Measurements from ENCODE around the gene TRPC1.
"Not testable (repeated sequence)": the region's sequence is repeated elsewhere in the genome, so short reads cannot be mapped to it uniquely, and the experiment has no call there.

The TRPC1 gene

DNA sequence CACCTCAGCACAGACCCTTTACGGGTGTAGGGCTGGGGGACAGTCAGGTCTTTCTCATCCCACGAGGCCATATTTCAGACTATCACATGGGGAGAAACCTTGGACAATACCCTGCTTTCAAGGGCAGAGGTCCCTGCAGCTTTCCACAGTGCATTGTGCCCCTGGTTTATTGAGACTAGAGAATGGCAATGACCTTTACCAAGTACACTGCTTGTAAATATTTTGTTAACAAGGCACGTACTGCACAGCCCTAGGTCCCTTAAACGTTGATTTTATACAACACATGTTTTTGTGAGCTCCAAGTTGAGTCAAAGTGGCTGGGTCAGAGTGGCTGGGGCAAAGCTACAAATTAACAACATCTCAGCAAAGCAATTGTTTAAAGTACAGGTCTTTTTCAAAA, 28.8 kb downstream of the TRPC1 start:
- not testable (repeated sequence) for DNase-seq (ENCODE audit: low read depth, low spot score)

- no peak for DNase-seq (ENCODE audit: low read depth, low spot score)
Observed at GRCh38 chr3:142754494-142754893, 30.7 kb downstream of the TRPC1 start.

GRCh38 chr3:142768338-142768737, 44.5 kb downstream of the TRPC1 start:
- DNase-seq (ENCODE audit: low read depth, low spot score): no peak

- DNase-seq (ENCODE audit: low read depth, low spot score): no peak
Observed at GRCh38 chr3:142777927-142778326, 54.1 kb downstream of the TRPC1 start.

- DNase-seq (ENCODE audit: low read depth, low spot score): no peak
Observed at GRCh38 chr3:142778541-142778940, 54.7 kb downstream of the TRPC1 start.

GRCh38 chr3:142779591-142779990, 55.8 kb downstream of the TRPC1 start:
- no peak for DNase-seq (ENCODE audit: low read depth, low spot score)

GRCh38 chr3:142782616-142783015, 58.8 kb downstream of the TRPC1 start:
- DNase-seq (ENCODE audit: low read depth, low spot score): no peak

GRCh38 chr3:142784228-142784627, 60.4 kb downstream of the TRPC1 start:
- no peak for DNase-seq (ENCODE audit: low read depth, low spot score)

DNA sequence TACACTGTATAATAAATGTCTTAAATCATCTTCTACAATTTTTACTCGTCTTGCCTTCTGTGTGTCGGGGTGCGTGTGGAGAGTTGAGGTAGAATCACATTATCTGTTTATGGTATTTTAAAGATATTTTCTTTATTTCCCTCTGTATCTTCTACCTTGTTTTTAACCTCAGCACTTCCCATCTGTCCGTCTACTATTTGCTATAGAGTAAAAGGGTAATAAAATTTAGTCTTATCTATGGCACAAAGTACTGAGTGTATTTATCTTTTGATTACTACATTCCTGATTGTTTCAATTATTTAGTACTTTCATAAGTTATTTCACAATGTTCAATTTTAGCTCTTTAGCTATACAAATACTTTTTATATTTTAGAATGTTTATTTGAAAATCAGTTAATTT, 62.2 kb downstream of the TRPC1 start:
- DNase-seq (ENCODE audit: low read depth, low spot score): no peak

DNA sequence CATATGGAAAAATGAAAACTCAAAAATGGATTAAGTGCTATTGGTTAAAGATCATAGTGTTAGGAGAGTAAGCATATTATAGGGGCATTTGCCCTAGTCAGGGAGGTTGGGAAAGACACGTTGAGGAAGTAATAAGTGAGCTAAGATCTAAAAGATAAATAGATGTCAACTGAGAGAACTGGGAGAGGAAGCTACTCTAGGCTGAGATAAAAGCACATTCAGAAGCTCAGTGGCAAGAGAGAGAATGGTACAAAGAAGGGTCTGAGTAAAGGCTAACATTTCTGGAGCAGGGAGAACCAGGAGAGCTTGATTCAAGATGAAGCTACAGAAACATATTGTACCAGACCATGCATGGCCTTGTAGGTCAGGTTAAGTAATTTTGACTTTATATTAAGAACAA, 63.9 kb downstream of the TRPC1 start:
- no peak for DNase-seq (ENCODE audit: low read depth, low spot score)

DNA sequence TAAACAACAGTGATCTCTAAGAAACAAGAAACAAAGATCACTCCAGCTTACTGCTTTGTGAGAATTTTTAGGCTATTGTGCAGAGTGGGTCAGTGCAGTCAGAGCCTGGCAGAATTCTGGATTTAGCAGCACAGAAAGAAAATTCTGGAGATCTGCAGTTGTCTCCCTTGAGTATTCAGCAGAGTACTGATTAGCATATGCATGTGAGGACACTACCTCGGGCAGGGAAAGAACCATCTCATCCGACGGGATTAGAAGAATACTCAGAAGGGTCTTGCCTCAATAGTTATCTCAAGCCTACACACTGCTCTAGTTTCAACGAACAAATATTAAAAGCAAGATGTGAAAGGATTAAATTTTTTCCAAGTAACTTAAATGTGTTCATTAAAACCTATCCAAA, 70.7 kb downstream of the TRPC1 start:
- DNase-seq (ENCODE audit: low read depth, low spot score): no peak

GRCh38 chr3:142795332-142795731, 71.5 kb downstream of the TRPC1 start:
- no peak for DNase-seq (ENCODE audit: low read depth, low spot score)

GRCh38 chr3:142796823-142797222, 73.0 kb downstream of the TRPC1 start:
- no peak for DNase-seq (ENCODE audit: low read depth, low spot score)

- DNase-seq (ENCODE audit: low read depth, low spot score): no peak
Observed at GRCh38 chr3:142801746-142802145, 77.9 kb downstream of the TRPC1 start.

GRCh38 chr3:142802891-142803290, 79.1 kb downstream of the TRPC1 start:
- DNase-seq (ENCODE audit: low read depth, low spot score): no peak

GRCh38 chr3:142808103-142808917, 84.5 kb downstream of the TRPC1 start:
- no peak for DNase-seq (ENCODE audit: low read depth, low spot score)

GRCh38 chr3:142809259-142809658, 85.4 kb downstream of the TRPC1 start:
- DNase-seq (ENCODE audit: low read depth, low spot score): no peak

DNA sequence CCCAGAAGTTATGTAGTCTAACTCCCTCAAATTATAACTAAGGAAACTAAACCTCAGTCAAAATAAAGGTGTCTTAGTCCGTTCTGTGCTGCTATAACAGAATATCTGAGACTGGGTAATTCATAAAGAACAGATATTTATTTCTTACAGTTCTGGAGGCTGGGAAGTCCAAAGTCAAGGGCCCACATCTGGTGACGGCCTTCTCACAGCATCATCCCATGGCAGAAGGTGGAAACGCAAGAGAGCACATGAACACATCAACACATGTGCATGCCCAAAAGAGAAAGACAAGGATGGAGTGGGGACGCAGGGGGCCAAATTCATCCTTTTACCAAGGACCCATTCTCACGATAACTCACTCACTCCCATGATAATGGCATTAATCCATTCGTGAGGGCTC, 92.0 kb downstream of the TRPC1 start:
- DNase-seq (ENCODE audit: low read depth, low spot score): no peak

- DNase-seq (ENCODE audit: low read depth, low spot score): no peak
Observed at GRCh38 chr3:142817356-142817755, 93.5 kb downstream of the TRPC1 start.

- no peak for DNase-seq (ENCODE audit: low read depth, low spot score)
Observed at GRCh38 chr3:142817897-142818296, 94.1 kb downstream of the TRPC1 start.

GRCh38 chr3:142818651-142819050, 94.8 kb downstream of the TRPC1 start:
- DNase-seq (ENCODE audit: low read depth, low spot score): no peak

- DNase-seq (ENCODE audit: low read depth, low spot score): no peak
Observed at GRCh38 chr3:142819179-142819578, 95.3 kb downstream of the TRPC1 start.

GRCh38 chr3:142828703-142829305, 105.0 kb downstream of the TRPC1 start:
- DNase-seq (ENCODE audit: low read depth, low spot score): peak; percentile 47

All from iPS DF 19.7 (cell line).